Measurements from ENCODE around the gene GTPBP4. TPM values are rescaled to one million over a fixed set of nuclear protein-coding genes. Genes with fewer than 3 reads are reported as not detected.

GTPBP4 gene
- total and polyA plus RNA-seq, 2 donors (not counting 1 experiment from before 2014, with no cell fraction given) = 28.7 to 34.4 TPM

DNA sequence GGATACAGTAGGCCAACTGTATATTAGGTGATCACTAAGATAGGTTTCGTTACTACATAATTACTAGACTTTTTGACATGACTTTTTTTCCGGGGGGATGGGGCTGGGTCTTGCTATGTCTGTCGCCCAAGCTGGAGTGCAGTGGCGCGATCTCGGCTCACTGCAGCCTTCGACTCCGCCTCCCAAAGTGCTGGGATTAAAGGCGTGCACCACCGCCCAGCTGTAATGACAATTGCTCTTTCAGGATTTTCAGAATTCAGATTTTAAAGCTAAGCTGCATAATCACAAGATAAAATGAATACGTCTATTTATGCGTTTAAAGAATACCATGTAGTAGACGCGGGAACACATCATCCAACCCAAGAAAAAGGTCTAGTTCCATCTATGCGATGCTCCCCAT lies 59.7 kb downstream of the GTPBP4 start:
- Histone ChIP-seq H3K79me2 (ENCODE audit: control insufficient read depth, insufficient read depth, low read length) (peaks cover 67% of the 10 kb centered on the region), H3K27me3 (ENCODE audit: control insufficient read depth, insufficient read depth, low read length) (no peaks in the 10 kb centered on the region), H2AFZ (ENCODE audit: low read length) (peak overlapping the region; percentile 5), H3K4me1 (ENCODE audit: control insufficient read depth, extremely low read depth, insufficient read depth, low read length) (peaks cover 4% of the 10 kb centered on the region), H3K4me2 (ENCODE audit: extremely low read depth, insufficient read depth, low read length) (peak overlapping the region; percentile 77), H3K36me3 (ENCODE audit: control insufficient read depth, insufficient read depth, low read length) (peaks cover 3% of the 10 kb centered on the region), H3K9ac (ENCODE audit: insufficient read depth, low read length) (peak overlapping the region; percentile 97), H3K4me3 (replicated peaks in 1 of 4; ENCODE audit: control extremely low read depth in 1 of 4, insufficient read depth in 1 of 4, low read depth in 3 of 4, low read length in 4 of 4) (peak overlapping the region; percentile 94 to 99 (median 95)), H3K27ac (ENCODE audit: insufficient read depth, low read length) (peak overlapping the region; percentile 98), H3K9me3 (ENCODE audit: control insufficient read depth, insufficient read depth, low read depth, low read length) (no peaks in the 10 kb centered on the region), H4K20me1 (ENCODE audit: control insufficient read depth, extremely low read depth, insufficient read depth, low read length) (peaks cover 1% of the 10 kb centered on the region)
- TF ChIP-seq, protein P1, sequence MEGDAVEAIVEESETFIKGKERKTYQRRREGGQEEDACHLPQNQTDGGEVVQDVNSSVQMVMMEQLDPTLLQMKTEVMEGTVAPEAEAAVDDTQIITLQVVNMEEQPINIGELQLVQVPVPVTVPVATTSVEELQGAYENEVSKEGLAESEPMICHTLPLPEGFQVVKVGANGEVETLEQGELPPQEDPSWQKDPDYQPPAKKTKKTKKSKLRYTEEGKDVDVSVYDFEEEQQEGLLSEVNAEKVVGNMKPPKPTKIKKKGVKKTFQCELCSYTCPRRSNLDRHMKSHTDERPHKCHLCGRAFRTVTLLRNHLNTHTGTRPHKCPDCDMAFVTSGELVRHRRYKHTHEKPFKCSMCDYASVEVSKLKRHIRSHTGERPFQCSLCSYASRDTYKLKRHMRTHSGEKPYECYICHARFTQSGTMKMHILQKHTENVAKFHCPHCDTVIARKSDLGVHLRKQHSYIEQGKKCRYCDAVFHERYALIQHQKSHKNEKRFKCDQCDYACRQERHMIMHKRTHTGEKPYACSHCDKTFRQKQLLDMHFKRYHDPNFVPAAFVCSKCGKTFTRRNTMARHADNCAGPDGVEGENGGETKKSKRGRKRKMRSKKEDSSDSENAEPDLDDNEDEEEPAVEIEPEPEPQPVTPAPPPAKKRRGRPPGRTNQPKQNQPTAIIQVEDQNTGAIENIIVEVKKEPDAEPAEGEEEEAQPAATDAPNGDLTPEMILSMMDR (conservative IDR thresholded peaks at IDR 0.05 in 1 of 2, IDR thresholded peaks at IDR 0.05 in 1 of 2; ENCODE audit: low read depth in 1 of 2, low read length in 2 of 2) = no peak
- TF ChIP-seq EZH2 (IDR thresholded peaks at IDR 0.05; ENCODE audit: low read length, missing control alignments) = no peak
- no peak for DNase-seq (ENCODE audit: low read depth in 2 of 2)

DNA sequence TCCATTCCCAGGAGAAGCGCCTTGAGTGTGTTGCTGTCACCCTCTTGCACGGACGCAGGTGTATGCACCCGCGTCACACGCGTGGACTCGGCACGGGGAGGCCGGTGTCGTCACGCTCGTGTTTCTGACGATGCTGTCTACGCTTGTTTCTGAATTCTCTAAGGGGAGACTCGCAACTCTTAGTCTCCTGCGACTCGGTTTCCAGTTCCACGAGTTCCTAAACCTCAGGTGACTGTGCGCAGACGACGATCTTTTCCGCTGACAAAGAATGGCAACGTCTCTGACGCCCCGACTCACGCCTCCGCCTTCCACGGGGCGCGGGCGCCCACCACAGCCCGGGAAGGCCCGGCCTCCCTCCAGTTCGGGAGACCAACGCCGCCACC lies 60.1 kb downstream of the GTPBP4 start:
- TF ChIP-seq EZH2 (IDR thresholded peaks at IDR 0.05; ENCODE audit: low read length, missing control alignments) = no peak
- TF ChIP-seq, protein P1 (conservative IDR thresholded peaks at IDR 0.05 in 1 of 2, IDR thresholded peaks at IDR 0.05 in 1 of 2; ENCODE audit: low read depth in 1 of 2, low read length in 2 of 2) = no peak
- Histone ChIP-seq H3K9ac (ENCODE audit: insufficient read depth, low read length) (peak overlapping the region; percentile 97), H2AFZ (ENCODE audit: low read length) (peak overlapping the region; percentile 5), H4K20me1 (ENCODE audit: control insufficient read depth, extremely low read depth, insufficient read depth, low read length) (peaks cover 1% of the 10 kb centered on the region), H3K4me2 (ENCODE audit: extremely low read depth, insufficient read depth, low read length) (peak overlapping the region; percentile 77), H3K4me3 (replicated peaks in 1 of 4; ENCODE audit: control extremely low read depth in 1 of 4, insufficient read depth in 1 of 4, low read depth in 3 of 4, low read length in 4 of 4) (peak overlapping the region; percentile 94 to 99 (median 95)), H3K4me1 (ENCODE audit: control insufficient read depth, extremely low read depth, insufficient read depth, low read length) (peaks cover 4% of the 10 kb centered on the region), H3K9me3 (ENCODE audit: control insufficient read depth, insufficient read depth, low read depth, low read length) (no peaks in the 10 kb centered on the region), H3K27me3 (ENCODE audit: control insufficient read depth, insufficient read depth, low read length) (no peaks in the 10 kb centered on the region), H3K27ac (ENCODE audit: insufficient read depth, low read length) (peak overlapping the region; percentile 98), H3K79me2 (ENCODE audit: control insufficient read depth, insufficient read depth, low read length) (peaks cover 69% of the 10 kb centered on the region), H3K36me3 (ENCODE audit: control insufficient read depth, insufficient read depth, low read length) (peaks cover 1% of the 10 kb centered on the region)
- peak; percentile 50 for DNase-seq (ENCODE audit: low read depth in 2 of 2)

DNA sequence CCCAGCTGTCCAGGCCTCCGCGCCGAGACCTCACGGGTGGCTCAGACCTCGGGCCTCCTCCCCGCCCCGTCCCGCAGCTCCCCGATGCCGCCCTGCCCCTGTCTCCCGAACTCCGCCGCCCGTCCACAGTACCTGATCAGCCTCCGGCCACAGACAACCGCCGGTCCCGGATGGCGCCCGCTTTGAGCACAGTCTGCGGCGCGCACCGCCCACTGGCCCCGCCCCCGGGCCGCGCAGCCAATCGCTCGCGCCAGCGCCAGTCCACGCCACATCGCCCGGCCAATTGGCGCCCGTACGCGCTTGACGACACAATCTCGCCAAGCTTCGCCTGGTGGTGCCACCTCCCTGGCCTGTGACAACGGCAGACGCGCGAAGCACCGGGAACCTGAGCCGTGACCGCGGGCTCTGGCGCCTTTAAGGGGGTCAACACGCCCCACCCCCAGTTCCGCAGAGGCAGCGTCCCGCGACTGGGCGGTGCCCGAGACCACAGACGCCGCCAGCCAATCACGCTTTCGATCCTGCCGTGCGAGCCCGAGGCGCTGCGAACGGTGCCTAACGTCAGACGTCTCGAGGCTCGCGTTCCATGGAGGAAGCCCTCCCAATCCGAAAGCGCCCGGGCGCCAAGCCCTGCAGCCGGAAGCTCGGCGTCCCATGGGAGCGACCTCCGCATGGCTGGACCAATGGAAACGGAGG lies 60.6 kb downstream of the GTPBP4 start, which contains the start of gene IDI1:
IDI1 (minus strand) TSS at position 388 of the 693 bp plus-strand sequence; CDS start at position 272, 116 bp downstream.
- H3K9me3 ChIP-seq (ENCODE audit: control insufficient read depth, insufficient read depth, low read depth, low read length) = no peaks in the 10 kb centered on the region
- H3K27me3 ChIP-seq (ENCODE audit: control insufficient read depth, insufficient read depth, low read length) = no peaks in the 10 kb centered on the region
- TF ChIP-seq, protein P1 (conservative IDR thresholded peaks at IDR 0.05 in 1 of 2, IDR thresholded peaks at IDR 0.05 in 1 of 2; ENCODE audit: low read depth in 1 of 2, low read length in 2 of 2) = no peak
- no peak for TF ChIP-seq EZH2 (IDR thresholded peaks at IDR 0.05; ENCODE audit: low read length, missing control alignments)
- peak within 1 kb of the TSS; percentile 90 for H3K4me2 ChIP-seq (ENCODE audit: extremely low read depth, insufficient read depth, low read length)
- H2AFZ ChIP-seq (ENCODE audit: low read length) = peak within 1 kb of the TSS; percentile 36
- peaks cover 1% of the 10 kb centered on the region for H3K36me3 ChIP-seq (ENCODE audit: control insufficient read depth, insufficient read depth, low read length)
- H3K9ac ChIP-seq (ENCODE audit: insufficient read depth, low read length) = peak within 1 kb of the TSS; percentile 97
- peak within 1 kb of the TSS; percentile 94 to 99 (median 95) for H3K4me3 ChIP-seq (replicated peaks in 1 of 4; ENCODE audit: control extremely low read depth in 1 of 4, insufficient read depth in 1 of 4, low read depth in 3 of 4, low read length in 4 of 4)
- peak within 1 kb of the TSS; percentile 98 for H3K27ac ChIP-seq (ENCODE audit: insufficient read depth, low read length)
- H3K79me2 ChIP-seq (ENCODE audit: control insufficient read depth, insufficient read depth, low read length) = peaks cover 68% of the 10 kb centered on the region
- peaks cover 4% of the 10 kb centered on the region for H3K4me1 ChIP-seq (ENCODE audit: control insufficient read depth, extremely low read depth, insufficient read depth, low read length)
- DNase-seq (ENCODE audit: low read depth in 2 of 2) = peak; percentile 98 to 99
- H4K20me1 ChIP-seq (ENCODE audit: control insufficient read depth, extremely low read depth, insufficient read depth, low read length) = peaks cover 1% of the 10 kb centered on the region
